Prostate gland (tissue), 2 donors: ENCODE measurements around the gene PDPK1.

Experiments
- CTCF ChIP-seq, 4 experiments: fragments of 200-600 bp in 2 of 4; fragments of 450-650 bp in 2 of 4; sonication (generic) in 2 of 4; IDR thresholded peaks; 1 replicate in 3 of 4; 2 replicates in 1 of 4; pipeline ENCODE4 v1.5.1; 2016 to 2019; ENCODE audit warnings: antibody characterized with exemption in 4 of 4, mild to moderate bottlenecking in 2 of 4, moderate library complexity in 2 of 4
- POLR2A ChIP-seq: fragments of 450-650 bp; IDR thresholded peaks from one replicate; pipeline ENCODE4 v1.6.1; 2016; ENCODE audit warnings: antibody characterized with exemption, mild to moderate bottlenecking
- POLR2AphosphoS5 ChIP-seq: sonication (generic); formaldehyde crosslinking; IDR thresholded peaks from one replicate; pipeline ENCODE4 v1.6.1; 2017; ENCODE audit warnings: antibody characterized with exemption

GRCh38 chr16:2515180-2515851, 22.5 kb upstream of the PDPK1 start:
- TF ChIP-seq POLR2AphosphoS5 = no peak
- no peak for TF ChIP-seq CTCF (IDR thresholded peaks at IDR 0.05)
- TF ChIP-seq POLR2A = peak; percentile 12
